ENCODE data around the gene PRSS12.

DNA sequence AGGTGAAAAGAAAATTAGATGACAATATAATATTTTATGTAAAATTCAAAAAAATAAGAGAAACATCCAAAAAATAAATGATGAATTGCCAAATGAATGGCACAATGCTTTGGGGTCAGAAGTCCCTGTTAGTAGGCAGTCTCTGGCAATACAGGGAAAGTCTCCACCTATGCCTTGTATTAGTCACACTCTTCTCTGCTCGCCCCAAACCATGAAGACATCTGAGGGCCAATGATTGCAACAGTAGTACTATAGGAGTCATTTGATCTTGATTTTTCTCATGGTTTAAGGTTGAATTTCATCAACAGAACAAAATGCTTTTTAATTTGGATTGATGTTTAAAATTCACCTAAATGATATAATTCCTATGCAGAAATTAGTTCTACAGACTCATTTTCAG lies 3.9 kb upstream of the PRSS12 start:
- TF ChIP-seq CTBP1 (IDR thresholded peaks at IDR 0.05; ENCODE audit: borderline replicate concordance) (no peak), L3MBTL2 (conservative IDR thresholded peaks at IDR 0.05) (no peak), ARNT (IDR thresholded peaks at IDR 0.05) (no peak), TARDBP (IDR thresholded peaks at IDR 0.05) (no peak), FOXM1 (IDR thresholded peaks at IDR 0.05; ENCODE audit: borderline replicate concordance) (no peak), BHLHE40 (IDR thresholded peaks at IDR 0.05; ENCODE audit: borderline replicate concordance) (no peak), FOXA1 (IDR thresholded peaks at IDR 0.05) (no peak)

Measured in HEK293T (cell line).